Measurements from ENCODE around the gene SIAH1.

The SIAH1 gene

DNA sequence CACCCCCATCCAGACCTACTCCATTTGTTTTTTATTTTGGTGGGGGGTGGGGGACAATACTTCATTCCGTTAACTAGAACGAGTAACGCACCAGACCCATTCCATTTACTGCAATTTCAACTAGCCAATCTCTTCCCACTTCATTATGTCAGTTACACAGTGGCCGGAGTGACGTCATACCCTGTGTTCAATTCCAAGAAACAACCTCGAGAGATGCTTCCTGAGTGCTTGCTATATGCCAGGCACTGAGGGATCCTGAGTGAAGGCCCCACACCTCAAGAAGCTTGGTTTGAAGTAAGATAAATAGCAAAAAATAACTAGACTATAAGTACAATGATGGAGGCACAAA, 9.1 kb upstream of the SIAH1 start:
- H3K4me3 ChIP-seq (ENCODE audit: insufficient read depth, low read depth, low read length, poor library complexity, severe bottlenecking): no peak overlapping the region
- H3K36me3 ChIP-seq (ENCODE audit: control insufficient read depth, insufficient read depth, low read length): no peaks in the 10 kb centered on the region
- H3K27me3 ChIP-seq (replicated peaks; ENCODE audit: control insufficient read depth, insufficient read depth, low read length, poor library complexity, severe bottlenecking): no peaks in the 10 kb centered on the region
- H3K4me1 ChIP-seq (ENCODE audit: control insufficient read depth, insufficient read depth, low read length, poor library complexity, severe bottlenecking): no peaks in the 10 kb centered on the region
- H3K9me3 ChIP-seq (ENCODE audit: control insufficient read depth, low read length): no peaks in the 10 kb centered on the region
- H3K27ac ChIP-seq (ENCODE audit: insufficient read depth, low read length, poor library complexity, severe bottlenecking): no peak overlapping the region
- DNase-seq: no peak

DNA sequence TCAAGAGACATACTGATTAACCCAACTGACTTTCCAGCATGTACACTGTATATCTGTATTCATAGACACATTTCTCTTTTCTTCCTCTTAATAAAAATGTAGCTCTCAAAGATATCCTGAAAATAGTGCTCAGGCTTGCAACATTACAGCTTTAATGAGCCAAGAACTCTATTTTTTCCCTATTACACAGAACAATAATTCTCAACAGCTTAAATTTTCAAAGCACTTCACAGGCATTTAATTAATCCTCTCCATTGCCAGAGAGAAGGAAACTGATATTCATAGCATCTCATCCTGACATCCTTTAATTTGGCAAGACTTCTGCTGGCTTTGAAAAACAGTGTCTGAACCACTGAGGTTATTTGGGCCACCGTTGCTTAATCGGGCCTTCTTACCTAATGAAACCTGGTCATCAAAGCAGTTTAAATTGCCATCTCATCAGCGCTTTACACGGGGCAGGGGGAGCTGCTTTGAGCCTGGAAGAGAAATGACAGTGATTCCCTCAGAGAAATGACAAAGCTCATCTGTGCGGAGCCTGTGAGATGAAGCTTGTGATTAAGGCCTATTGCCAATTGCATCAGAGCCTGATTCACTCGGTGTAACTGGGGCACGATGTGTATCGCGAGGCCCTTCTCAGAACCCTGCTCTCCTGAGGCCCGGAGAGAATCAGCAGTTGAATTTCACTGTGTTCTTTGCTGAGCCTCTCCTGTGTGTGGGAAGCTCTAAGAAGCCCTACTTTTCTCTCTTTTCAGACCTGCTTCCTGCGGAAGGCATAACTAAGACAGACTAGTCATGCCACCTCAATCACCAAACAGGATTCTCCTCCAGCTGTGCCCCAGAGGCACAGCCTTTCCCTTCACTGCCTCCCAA, 8.5 kb upstream of the SIAH1 start:
- DNase-seq: no peak
- H3K4me3 ChIP-seq (ENCODE audit: insufficient read depth, low read depth, low read length, poor library complexity, severe bottlenecking): no peak overlapping the region
- no peaks in the 10 kb centered on the region for H3K9me3 ChIP-seq (ENCODE audit: control insufficient read depth, low read length)
- no peak overlapping the region for H3K27ac ChIP-seq (ENCODE audit: insufficient read depth, low read length, poor library complexity, severe bottlenecking)
- H3K4me1 ChIP-seq (ENCODE audit: control insufficient read depth, insufficient read depth, low read length, poor library complexity, severe bottlenecking): no peaks in the 10 kb centered on the region
- H3K36me3 ChIP-seq (ENCODE audit: control insufficient read depth, insufficient read depth, low read length): no peaks in the 10 kb centered on the region
- H3K27me3 ChIP-seq (replicated peaks; ENCODE audit: control insufficient read depth, insufficient read depth, low read length, poor library complexity, severe bottlenecking): no peaks in the 10 kb centered on the region

DNA sequence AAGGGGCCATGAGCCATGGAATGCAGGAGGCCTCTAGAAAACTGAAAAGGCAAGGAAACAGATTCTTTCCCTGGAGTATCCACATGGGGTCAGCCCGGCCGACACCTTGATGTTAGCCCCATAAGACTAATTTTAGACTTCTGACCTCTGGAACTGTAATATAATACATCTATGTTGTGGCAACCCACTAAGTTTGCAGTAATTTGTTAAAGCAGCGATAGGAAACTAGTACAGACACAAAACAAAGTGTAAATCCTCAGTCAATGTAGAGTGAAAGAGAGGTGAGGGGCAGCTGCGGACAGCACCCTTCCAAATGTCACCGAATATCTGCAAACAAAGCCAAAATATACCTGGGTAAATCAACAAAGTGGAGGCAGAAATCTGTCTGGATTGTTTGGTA, 7.2 kb upstream of the SIAH1 start:
- Histone ChIP-seq H3K27ac (ENCODE audit: insufficient read depth, low read length, poor library complexity, severe bottlenecking) (no peak overlapping the region), H3K27me3 (replicated peaks; ENCODE audit: control insufficient read depth, insufficient read depth, low read length, poor library complexity, severe bottlenecking) (no peaks in the 10 kb centered on the region), H3K4me3 (ENCODE audit: insufficient read depth, low read depth, low read length, poor library complexity, severe bottlenecking) (no peak overlapping the region), H3K9me3 (ENCODE audit: control insufficient read depth, low read length) (no peaks in the 10 kb centered on the region), H3K36me3 (ENCODE audit: control insufficient read depth, insufficient read depth, low read length) (no peaks in the 10 kb centered on the region), H3K4me1 (ENCODE audit: control insufficient read depth, insufficient read depth, low read length, poor library complexity, severe bottlenecking) (no peaks in the 10 kb centered on the region)
- no peak for DNase-seq

DNA sequence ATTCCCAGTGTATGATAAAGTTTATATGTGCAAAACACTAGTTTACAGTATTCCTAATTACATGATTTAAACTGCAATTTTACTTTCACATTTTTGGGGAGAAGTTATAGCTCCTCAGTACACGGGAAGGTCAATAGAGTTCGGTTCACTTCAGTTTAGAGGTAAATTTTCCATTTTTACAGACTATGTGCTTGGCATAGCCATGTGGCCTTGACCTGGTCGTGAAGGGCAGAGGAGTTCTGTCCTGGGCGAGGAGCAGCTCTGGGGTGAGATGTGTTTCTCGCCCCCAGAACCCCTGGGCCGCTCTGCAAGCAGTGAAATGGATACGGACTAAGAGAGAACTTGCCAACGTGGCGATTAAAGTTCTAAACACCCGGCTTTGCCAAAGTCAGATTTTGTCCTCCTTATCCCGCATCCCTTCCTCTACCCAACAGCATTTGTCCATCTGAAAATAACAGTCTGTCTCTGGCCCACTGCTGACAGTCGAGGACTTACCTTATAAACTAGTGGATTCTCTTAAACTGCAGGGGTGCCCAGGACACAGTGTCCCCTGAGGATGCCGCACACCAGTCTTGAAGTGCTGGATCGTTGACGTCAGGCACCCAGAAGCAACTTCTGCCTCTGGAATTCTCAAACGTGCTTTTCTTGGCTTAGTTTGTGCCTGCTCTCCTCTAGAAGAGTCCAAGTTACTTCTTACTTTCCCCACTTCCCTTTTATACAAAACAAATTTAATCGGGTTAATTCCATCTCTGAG, 1.5 kb upstream of the SIAH1 start:
- Histone ChIP-seq H3K4me1 (ENCODE audit: control insufficient read depth, insufficient read depth, low read length, poor library complexity, severe bottlenecking) (peaks cover 9% of the 10 kb centered on the region), H3K27ac (ENCODE audit: insufficient read depth, low read length, poor library complexity, severe bottlenecking) (no peak overlapping the region), H3K27me3 (replicated peaks; ENCODE audit: control insufficient read depth, insufficient read depth, low read length, poor library complexity, severe bottlenecking) (no peaks in the 10 kb centered on the region), H3K36me3 (ENCODE audit: control insufficient read depth, insufficient read depth, low read length) (no peaks in the 10 kb centered on the region), H3K9me3 (ENCODE audit: control insufficient read depth, low read length) (no peaks in the 10 kb centered on the region), H3K4me3 (ENCODE audit: insufficient read depth, low read depth, low read length, poor library complexity, severe bottlenecking) (no peak overlapping the region)
- no peak for DNase-seq

DNA sequence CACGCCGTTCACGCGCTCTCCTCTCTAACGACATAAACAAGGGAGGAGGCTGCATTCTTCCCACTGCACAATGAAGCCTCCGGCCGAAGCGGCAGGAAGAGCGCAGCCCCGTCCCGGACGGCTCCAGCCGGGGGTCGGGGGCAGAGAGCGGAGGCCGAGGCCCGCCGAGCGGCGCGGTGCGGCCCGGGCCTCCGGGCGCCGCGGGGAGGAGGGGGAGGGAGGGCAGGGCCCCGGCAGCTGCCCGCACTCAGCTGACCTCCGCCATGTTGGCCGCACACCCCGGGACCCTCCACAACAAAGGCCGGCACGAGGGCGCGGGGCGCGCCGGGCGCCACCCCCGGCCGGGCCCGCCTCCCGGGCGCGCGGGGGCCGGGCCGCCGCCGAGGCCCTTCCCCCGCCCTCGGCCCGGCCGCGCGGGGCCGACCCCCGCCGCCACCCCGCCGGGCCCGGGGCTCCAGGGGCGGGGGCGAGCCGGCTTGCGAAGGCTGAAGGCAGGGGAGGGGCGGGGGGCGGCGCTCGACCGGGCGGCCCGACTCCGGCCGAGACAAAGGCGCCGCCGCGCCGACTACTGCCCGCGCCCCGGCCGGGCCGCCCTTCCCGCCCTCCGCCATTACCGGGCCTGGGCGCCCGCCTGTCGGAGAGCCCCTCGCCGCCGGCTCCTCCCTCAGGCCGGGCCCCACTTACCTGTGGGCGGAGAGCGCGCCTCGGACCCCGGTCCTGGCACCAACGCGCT, 527 bp downstream of the SIAH1 start:
- Histone ChIP-seq H3K4me1 (ENCODE audit: control insufficient read depth, insufficient read depth, low read length, poor library complexity, severe bottlenecking) (peaks cover 9% of the 10 kb centered on the region), H3K9me3 (ENCODE audit: control insufficient read depth, low read length) (no peaks in the 10 kb centered on the region), H3K27me3 (replicated peaks; ENCODE audit: control insufficient read depth, insufficient read depth, low read length, poor library complexity, severe bottlenecking) (no peaks in the 10 kb centered on the region), H3K27ac (ENCODE audit: insufficient read depth, low read length, poor library complexity, severe bottlenecking) (peak overlapping the region; percentile 81), H3K36me3 (ENCODE audit: control insufficient read depth, insufficient read depth, low read length) (no peaks in the 10 kb centered on the region), H3K4me3 (ENCODE audit: insufficient read depth, low read depth, low read length, poor library complexity, severe bottlenecking) (peak overlapping the region; percentile 64)
- DNase-seq: peak; percentile 8 to 28 (median 11)

DNA sequence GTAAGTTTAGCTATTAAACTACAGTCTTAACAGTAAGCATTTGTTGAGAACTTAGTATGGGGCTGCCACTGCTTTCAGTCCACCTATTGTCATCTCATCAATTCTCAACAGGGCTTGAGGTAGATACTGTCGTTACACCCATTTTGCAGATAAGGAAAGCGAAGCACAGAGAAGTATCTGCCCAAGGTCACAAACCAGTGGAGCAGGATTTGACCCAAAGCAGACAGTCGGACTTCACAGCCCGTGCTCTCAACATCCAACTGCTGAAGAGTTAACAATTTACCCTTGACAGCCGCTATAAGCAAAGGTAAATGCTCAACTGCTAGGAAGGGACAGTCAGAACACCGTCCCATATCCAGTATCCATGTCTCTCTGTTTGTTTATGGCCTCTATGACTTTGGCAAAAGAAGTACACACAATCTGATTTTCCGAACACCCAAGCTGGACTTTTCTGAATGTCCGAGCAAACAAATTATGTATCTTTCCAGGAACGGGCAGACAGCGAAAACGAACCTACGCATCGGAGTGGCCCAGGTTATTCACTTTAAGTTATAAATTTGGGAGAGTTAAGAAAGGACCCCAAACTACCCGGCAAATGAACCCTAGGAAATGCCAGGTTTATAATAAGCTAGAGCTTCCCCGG, 1.2 kb downstream of the SIAH1 start:
- Histone ChIP-seq H3K4me1 (ENCODE audit: control insufficient read depth, insufficient read depth, low read length, poor library complexity, severe bottlenecking) (peaks cover 9% of the 10 kb centered on the region), H3K27me3 (replicated peaks; ENCODE audit: control insufficient read depth, insufficient read depth, low read length, poor library complexity, severe bottlenecking) (no peaks in the 10 kb centered on the region), H3K4me3 (ENCODE audit: insufficient read depth, low read depth, low read length, poor library complexity, severe bottlenecking) (peak overlapping the region; percentile 64), H3K27ac (ENCODE audit: insufficient read depth, low read length, poor library complexity, severe bottlenecking) (peak overlapping the region; percentile 28), H3K36me3 (ENCODE audit: control insufficient read depth, insufficient read depth, low read length) (no peaks in the 10 kb centered on the region), H3K9me3 (ENCODE audit: control insufficient read depth, low read length) (no peaks in the 10 kb centered on the region)
- DNase-seq: no peak

DNA sequence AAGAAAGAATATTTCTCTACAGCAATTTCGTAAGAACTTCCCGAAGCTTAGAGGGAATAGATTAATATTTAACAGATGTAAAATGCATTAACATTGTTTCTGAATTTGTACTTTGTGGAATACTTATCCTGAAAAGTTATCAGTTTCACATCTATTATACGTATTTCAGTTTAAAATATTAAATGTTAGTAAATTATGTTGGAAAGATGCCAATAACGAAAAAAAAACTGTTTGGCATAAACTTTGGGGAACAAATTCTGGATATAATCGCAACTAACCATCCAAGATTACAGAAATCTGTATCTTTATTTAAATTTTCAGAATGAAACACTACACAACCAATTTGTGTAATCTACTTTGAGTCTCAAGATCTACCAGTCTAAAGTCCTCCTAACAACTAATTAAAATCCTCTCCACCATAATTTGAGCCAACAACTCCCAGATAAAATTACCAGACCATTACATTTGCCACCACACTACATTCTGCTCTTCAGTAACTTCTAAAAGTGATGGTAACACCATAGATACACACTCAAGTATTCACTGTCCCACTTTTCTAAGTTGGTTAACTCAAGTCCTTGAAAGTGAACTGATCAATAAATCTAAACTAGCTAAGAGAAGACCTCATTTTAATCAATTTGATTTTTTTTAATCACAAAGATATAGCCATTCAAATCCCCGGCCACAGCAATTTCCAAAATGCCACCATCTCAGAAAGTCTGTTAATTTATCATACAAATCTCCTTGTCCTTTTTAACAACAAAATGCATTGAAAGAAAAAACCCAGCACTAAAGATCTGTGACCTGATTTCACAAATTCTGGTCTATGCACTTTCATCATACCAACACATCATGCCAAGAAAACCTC, 2.0 kb downstream of the SIAH1 start:
- Histone ChIP-seq H3K9me3 (ENCODE audit: control insufficient read depth, low read length) (no peaks in the 10 kb centered on the region), H3K27ac (ENCODE audit: insufficient read depth, low read length, poor library complexity, severe bottlenecking) (no peak overlapping the region), H3K27me3 (replicated peaks; ENCODE audit: control insufficient read depth, insufficient read depth, low read length, poor library complexity, severe bottlenecking) (no peaks in the 10 kb centered on the region), H3K4me1 (ENCODE audit: control insufficient read depth, insufficient read depth, low read length, poor library complexity, severe bottlenecking) (peaks cover 9% of the 10 kb centered on the region), H3K36me3 (ENCODE audit: control insufficient read depth, insufficient read depth, low read length) (no peaks in the 10 kb centered on the region), H3K4me3 (ENCODE audit: insufficient read depth, low read depth, low read length, poor library complexity, severe bottlenecking) (no peak overlapping the region)
- DNase-seq: no peak

DNA sequence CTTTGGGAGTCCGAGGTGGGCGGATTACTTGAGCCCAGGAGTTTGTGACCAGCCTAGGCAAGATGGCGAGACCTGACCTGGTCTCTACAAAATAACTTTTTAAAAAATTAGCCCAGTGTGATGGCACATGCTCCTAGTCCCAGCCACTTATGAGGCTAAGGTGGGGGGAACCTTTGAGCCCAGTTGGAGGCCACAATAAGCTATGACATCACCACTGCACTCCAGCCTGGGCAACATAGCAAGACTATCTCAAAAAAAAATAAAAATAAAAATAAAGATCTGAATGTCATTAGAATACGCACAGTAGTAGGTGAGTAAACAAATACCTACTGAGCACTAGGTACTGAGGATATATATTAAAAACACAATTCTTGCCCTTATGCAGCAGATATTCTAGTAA, 3.1 kb downstream of the SIAH1 start:
- Histone ChIP-seq H3K4me1 (ENCODE audit: control insufficient read depth, insufficient read depth, low read length, poor library complexity, severe bottlenecking) (peaks cover 9% of the 10 kb centered on the region), H3K9me3 (ENCODE audit: control insufficient read depth, low read length) (no peaks in the 10 kb centered on the region), H3K27ac (ENCODE audit: insufficient read depth, low read length, poor library complexity, severe bottlenecking) (no peak overlapping the region), H3K4me3 (ENCODE audit: insufficient read depth, low read depth, low read length, poor library complexity, severe bottlenecking) (no peak overlapping the region), H3K36me3 (ENCODE audit: control insufficient read depth, insufficient read depth, low read length) (no peaks in the 10 kb centered on the region), H3K27me3 (replicated peaks; ENCODE audit: control insufficient read depth, insufficient read depth, low read length, poor library complexity, severe bottlenecking) (no peaks in the 10 kb centered on the region)
- DNase-seq: no peak

DNA sequence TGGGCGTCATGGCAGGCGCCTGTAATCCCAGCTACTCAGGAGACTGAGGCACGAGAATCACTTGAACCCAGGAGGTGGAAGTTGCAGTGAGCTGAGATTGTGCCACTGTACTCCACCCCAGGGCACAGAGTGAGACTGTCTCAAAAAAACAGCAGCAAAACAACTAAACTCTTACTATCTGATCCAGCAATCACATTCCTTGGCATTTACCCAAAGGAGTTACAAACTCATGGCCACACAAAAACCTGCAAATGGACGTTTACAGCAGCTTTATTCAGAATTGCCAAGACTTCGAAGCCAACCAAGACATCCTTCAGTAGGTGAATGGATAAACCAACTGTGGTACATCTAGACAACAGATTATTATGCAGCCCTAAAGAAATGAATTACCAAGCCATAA, 4.0 kb downstream of the SIAH1 start:
- DNase-seq: no peak
- no peak overlapping the region for H3K4me3 ChIP-seq (ENCODE audit: insufficient read depth, low read depth, low read length, poor library complexity, severe bottlenecking)
- H3K27me3 ChIP-seq (replicated peaks; ENCODE audit: control insufficient read depth, insufficient read depth, low read length, poor library complexity, severe bottlenecking): no peaks in the 10 kb centered on the region
- H3K36me3 ChIP-seq (ENCODE audit: control insufficient read depth, insufficient read depth, low read length): no peaks in the 10 kb centered on the region
- H3K27ac ChIP-seq (ENCODE audit: insufficient read depth, low read length, poor library complexity, severe bottlenecking): no peak overlapping the region
- peaks cover 9% of the 10 kb centered on the region for H3K4me1 ChIP-seq (ENCODE audit: control insufficient read depth, insufficient read depth, low read length, poor library complexity, severe bottlenecking)
- H3K9me3 ChIP-seq (ENCODE audit: control insufficient read depth, low read length): no peaks in the 10 kb centered on the region
